HG03469 (cell line): ENCODE measurements around the gene HIBADH.

Experiments
- ATAC-seq: cut with Tn5 transposase; IDR thresholded peaks from one replicate; pipeline ENCODE4 v1.9.1; 2021; ENCODE audit warnings: mild to moderate bottlenecking, moderate library complexity, moderate number of reproducible peaks; ENCODE audit not compliant: unreplicated experiment

The HIBADH gene

GRCh38 chr7:27662490-27663205, at the start of gene HIBADH:
HIBADH (minus strand) TSS chr7:27662883; CDS start chr7:27662788, 95 bp downstream.
- peak; percentile 98 for ATAC-seq

DNA sequence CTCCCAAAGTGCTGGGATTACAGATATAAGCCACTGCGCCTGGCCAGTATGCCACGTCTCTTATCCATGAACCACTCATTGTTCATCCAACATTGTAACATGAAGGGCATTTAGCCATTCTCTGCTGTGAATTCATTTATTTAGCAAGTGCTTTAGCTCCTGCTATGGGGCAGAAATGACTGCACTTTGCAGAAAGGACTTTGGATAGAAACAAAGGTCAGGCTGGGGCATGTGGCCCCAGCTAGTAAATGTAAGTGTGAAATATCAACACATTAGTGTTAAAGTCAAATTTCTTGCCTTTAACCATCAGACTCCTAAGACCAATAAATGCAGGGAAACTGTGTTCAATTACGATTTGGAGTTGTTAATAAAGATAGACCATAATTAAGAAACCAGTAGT, 49.5 kb upstream of the HIBADH start:
- ATAC-seq, result no peak

GRCh38 chr7:27709137-27710075, 46.7 kb upstream of the HIBADH start:
- no peak for ATAC-seq

DNA sequence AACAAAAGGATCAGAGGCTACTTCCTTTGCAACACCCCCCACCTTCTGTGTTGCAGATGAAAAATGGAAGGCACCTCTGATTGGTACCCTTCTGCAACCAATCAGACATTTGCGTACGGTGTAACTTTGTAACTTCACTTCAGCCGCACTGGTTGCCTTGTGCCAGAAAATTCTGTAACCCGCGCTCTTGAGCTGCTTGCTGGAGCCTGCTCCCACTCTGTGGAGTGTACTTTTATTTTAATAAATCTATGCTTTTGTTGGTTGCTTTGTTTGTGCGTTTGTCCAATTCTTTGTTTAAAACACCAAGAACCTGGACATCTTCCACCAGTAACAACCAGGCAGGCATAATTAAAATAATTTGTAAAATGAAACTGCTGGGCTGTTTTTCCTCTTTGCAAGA, 45.8 kb upstream of the HIBADH start:
- ATAC-seq, result no peak

GRCh38 chr7:27705200-27705594, 42.5 kb upstream of the HIBADH start:
- ATAC-seq, result no peak

DNA sequence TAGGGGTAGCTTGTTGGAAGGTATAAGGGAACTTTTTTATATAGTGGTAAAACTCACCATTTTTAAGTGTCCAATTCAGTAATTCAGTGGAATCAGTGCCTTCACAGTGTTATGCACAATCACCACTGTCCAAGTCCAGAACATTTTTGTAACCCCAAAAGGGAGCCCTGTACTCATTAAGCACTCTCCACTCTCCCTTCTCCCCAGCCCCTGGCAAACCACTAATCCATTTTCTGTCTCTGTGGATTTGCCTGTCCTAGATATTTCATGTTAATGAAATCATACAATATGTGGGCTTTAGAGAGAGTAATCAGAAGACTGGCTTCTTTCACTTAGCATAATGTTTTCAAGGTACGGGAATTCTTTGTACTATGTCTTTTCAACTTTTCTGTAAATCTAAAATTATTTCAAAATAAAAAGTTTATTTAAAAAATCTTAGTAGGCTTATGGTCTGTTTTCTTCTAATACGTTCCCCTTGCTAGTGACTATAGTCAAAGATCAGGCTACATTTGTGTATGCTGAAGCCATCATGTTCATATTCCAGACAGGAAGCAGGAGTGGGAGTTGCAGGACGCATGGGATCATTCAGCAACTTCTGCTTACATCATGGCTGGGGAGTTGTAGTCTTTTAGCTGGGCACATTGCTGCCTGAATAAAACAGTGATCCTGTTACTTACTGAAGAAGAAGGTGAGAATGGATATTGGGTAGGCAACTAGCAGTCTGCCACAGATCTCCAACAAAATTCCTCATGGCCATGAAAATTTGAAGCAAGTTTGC, 41.9 kb upstream of the HIBADH start:
- ATAC-seq, result no peak

GRCh38 chr7:27703181-27703580, 40.5 kb upstream of the HIBADH start:
- ATAC-seq, result no peak

DNA sequence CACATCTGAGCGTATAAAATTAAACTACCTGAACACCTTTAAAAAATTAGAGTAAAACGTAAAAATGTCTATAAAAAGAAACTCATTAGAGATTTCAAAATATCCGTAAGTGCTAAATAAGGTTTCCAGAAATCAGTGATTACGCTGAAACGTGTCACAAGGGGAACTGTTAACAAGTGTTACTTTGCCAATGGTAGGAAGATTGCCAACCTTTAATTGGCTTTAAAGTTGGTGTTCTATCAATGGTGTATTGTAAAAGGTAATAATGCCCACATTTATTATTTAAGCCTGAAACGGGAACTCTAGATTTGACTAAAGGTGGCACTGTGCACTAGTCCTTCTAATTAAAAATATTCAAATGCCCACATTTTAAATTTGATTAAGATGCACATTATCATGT, 37.8 kb upstream of the HIBADH start:
- no peak for ATAC-seq

GRCh38 chr7:27699751-27700150, 37.1 kb upstream of the HIBADH start:
- ATAC-seq, result no peak

- peak; percentile 83 for ATAC-seq
These were observed 35.3 kb upstream of the HIBADH start for GRCh38 chr7:27697861-27698430.

GRCh38 chr7:27695096-27695495, 32.4 kb upstream of the HIBADH start:
- no peak for ATAC-seq

- no peak for ATAC-seq
These were observed 31.1 kb upstream of the HIBADH start for GRCh38 chr7:27693794-27694193.

- no peak for ATAC-seq
These were observed 28.0 kb upstream of the HIBADH start for GRCh38 chr7:27690649-27691048.

DNA sequence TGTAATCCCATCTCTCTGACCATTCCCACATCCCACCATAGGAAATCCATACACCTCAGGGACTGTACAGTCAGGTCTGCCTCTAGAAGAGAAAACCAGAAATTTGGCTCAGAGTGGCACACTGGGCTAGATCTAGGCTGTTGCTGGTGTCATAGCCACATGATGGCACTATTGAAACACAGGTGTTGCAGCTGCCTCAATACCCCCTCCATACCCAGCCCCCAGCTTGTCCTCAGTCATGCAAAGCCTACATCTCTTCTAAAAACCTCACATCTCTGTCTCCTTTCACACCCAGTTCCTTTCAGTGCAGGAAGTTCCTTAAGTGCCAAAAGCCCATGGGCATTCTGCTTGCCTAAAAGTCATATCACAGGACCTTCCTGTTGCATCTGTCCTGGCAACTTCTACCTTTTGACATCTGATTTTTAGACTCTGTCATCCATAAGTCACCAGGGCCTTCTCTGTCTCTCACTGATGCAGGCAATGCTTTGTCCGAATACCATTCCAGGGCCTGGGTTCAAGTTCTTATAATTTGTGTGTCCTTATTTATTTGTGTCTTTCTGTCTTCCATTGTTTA, 27.0 kb upstream of the HIBADH start:
- no peak for ATAC-seq

- no peak for ATAC-seq
These were observed 26.5 kb upstream of the HIBADH start for GRCh38 chr7:27689150-27689549.

DNA sequence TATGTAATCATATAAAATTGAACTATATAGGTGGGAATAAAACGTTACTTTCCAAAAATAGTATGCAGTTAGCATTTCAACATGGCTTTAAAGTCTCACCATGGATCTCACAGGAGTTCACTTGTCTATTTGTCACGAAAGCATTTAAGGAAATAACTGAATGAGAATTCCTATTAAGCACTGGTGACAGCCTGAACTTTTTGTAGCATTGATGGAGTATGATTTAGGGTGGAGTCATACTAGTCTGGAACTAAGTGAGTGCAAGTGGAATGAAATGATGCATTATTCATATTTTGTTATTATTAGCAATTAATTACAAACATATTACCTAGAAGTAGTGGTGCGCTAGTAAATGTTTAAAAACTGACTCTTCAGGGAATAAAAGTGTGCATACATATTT, 26.0 kb upstream of the HIBADH start:
- ATAC-seq, result no peak

DNA sequence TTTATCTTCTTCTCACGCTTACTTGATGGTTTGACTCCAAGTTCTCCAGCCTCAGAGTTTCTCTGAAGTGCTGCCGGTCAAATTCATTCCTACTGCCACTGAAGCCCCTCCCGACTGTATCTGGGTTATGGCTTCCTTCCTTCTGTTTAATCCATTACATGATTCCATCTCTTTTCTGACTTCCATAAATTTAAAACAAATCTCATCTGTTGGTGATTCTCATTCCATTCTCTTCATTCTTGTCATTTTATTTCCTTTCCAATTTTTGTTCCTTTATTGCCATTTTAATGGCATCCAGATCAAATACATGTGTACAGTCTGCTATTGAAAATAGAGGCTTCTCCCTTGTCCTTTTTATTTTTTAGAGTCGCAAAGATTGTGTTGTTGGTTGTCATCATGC, 25.4 kb upstream of the HIBADH start:
- ATAC-seq, result no peak

DNA sequence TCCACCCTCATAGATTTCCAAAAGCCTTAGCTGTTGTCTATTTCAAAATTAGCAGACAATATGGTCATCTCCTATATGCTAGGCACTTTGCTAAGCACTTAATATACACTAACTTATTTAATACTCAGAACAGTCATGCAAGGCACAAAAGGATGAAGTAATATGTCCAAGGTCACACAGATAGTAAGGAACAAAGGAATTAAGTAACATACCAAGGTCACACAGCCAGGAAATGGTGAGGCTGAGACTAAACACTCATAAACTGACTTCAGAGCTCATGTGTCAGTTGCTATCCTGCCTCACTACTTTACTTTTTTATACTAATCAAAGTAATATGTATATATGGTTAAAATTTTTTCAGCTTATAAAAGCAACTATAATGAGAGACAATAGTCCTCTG, 23.6 kb upstream of the HIBADH start:
- no peak for ATAC-seq

GRCh38 chr7:27685893-27686292, 23.2 kb upstream of the HIBADH start:
- no peak for ATAC-seq

- ATAC-seq, result no peak
These were observed 22.5 kb upstream of the HIBADH start for GRCh38 chr7:27685209-27685608.

DNA sequence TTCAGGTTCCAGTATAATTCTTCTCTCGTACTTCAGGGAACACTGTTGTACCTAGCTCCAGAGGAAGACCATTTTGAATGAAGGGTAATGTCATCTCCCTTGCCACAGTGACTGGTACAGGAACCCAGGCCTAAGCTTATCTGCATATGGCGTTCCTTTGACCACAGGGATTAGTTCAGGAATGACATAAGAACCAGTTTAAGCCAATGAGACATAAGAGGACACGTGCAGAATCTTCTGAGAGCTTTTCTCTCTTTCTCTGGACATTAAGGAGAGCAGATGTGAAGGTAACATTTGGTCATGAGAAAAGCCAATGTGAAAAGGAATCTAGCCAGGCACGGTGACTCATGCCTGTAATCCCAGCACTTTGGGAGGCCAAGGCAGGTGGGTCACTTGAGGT, 21.8 kb upstream of the HIBADH start:
- no peak for ATAC-seq
